Medulla oblongata (tissue), 1 donor: ENCODE measurements around the gene FAM120C.

Source experiments
- DNase-seq: peaks from one replicate; pipeline ENCODE4 v3.0.0-alpha.2; 2015; ENCODE audit errors: extremely low spot score

The FAM120C gene

DNA sequence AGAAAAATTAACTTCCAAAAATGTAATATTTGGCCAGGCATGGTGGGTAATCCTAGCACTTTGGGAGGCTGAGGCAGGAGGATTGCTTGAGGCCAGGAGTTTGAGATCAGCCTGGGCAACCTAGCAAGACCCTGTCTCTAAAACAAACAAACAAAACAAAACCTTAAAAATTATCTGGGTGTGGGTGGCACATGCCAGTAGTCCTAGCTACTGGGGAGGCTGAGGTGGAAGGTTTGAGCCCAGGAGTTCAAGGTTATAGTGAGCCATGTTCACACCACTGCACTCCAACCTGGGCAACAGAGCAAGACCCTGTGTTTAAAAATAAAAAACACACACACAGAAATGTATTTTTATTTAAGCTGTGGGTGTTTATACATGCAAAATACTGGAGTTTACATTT is 12.0 kb downstream of the FAM120C start:
- DNase-seq: no peak

DNA sequence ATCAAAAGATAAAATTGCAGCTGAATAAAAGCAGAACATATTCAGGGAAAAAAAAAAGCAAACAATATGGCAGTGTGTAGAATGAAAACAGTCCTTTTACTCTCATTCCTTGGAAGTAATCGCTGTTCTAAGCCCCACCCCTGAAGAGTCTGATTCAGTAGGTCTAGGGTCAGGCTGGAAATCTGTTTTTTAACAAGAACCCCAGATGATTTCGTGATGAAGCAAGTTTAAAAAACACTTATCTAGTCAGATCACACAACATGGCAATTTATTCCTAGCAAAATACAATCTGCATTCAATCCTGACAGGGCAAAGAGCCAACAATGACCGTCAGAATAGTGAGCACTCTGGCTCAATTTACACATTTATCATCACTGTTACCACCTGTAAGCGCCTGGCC is 16.1 kb downstream of the FAM120C start:
- DNase-seq: no peak

DNA sequence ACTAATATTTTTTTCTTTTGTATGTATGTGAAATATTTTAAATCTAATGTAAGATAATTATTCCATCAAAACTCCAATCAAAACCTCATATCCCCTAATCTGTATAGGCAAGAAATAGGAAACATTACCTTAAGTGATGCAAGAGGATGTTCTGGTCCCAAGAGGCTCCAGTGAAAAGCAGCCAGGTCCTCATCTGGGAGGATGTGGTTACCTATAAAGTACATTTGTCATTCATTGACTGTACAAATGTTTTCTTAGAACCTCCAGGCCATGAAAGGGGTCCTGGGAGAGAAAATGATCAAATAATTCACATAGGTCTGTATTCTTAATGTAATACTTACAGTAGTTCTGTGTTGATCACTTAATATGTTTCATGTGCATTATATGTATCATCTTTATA is 25.5 kb downstream of the FAM120C start:
- DNase-seq: no peak

DNA sequence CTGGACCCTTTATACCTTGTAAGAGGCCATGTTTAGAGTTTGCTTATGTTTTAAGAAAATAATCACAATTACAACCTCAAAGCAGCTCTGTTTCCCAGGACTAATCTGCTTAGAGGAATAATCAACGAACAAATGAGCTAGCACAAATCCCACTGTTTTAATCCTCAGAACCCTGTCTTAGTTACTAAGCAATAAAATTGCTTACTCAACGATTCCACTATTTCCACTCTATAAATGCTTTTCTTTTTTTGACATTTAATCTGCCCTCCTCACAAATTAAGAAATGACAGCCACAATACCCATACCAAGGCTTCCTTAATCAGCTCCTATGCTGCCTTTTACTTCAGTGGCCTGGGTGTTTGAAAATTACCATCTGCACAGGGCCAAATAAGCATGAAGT is 48.8 kb downstream of the FAM120C start:
- DNase-seq: no peak

DNA sequence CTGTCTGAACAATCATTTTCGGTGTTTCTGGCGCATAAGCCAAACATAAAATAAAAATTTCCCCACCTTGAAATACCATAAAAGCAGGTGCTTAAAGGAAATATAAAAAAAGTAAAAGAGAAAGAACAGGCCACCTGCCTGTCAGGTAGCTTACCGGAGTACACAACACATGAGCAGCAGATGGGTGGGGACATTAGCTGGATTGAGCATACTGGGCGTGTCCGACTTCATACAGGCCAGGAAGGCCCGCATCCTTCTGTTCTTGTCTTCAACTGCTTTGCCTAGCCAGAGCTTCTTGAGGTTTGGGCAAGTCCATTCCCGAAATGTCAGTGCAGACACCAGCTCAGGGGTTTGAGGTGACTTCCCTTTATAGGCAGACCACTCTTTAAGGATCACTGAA is 66.7 kb downstream of the FAM120C start:
- no peak for DNase-seq

DNA sequence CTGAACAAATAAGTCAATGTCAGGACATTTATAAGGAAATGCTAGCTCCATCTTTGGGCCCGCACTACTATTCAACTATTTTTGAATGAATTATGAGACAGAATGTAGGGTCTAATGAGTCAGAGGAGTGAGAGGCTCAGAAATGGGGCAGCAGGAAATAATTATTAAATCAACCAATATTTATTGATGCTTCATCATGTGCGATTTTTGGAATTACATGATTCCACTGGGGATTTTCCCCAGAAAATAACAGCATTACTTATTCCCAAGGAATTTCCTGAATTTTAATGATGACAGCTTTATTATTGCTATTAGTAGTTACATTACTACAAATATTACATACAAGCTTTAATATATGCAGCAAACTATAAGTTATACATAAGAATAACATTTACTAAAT is 89.5 kb downstream of the FAM120C start:
- no peak for DNase-seq

DNA sequence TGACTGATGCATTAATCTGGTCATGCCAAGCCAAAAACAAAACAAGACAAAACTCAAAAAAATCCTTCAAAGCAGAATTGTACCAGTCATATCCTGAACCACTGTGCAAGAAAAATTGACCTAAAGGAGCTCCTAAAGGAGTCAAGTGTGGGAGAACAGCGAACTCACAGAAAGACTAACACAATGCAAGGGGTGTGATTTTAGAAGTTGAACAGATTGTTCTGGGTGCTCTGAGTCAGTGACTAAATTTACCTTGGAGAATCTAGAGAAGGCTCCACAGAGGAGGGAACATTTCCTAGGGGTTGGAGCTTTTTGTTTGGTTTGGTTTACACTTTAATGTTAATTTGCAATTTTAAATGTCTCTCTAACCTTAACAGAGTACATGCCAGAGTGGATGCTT is 89.9 kb downstream of the FAM120C start:
- DNase-seq: no peak

DNA sequence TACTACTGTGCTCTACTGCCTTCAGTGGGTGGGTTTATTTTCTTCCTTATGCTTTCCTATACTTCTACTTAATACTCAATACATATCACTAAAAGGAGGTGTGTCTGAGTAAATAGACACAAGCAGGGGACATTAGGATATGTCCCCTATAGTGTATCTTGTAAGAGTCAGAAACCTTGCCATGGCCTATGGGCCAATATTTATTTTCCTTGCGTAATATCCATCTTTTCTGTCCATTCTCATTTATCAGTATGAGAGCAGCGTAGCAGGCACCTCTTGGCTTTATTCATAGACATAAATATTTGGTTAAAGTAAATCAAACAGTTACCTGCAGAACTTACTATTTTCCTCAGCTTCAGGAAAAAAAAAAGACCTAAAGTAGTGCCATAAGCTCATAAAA is 92.2 kb downstream of the FAM120C start:
- DNase-seq: no peak

DNA sequence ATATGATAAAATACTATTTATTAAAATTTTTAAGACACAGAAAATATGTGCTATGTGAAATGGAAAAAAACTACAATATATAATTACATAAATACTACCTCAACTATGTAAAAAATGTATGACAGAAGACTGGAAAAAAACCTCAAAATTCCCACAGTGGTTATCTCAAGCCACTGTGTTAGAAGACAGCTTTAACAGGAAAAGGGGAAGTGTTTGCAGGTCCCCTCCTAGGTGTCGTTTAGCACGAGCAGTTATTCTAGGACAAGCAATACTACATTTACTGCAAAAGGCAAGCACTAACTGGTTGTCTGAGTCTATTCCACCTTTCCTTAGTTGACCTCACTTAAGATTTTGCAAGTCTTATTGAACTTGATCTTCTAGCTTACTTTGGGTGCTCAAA is 93.9 kb downstream of the FAM120C start:
- no peak for DNase-seq

DNA sequence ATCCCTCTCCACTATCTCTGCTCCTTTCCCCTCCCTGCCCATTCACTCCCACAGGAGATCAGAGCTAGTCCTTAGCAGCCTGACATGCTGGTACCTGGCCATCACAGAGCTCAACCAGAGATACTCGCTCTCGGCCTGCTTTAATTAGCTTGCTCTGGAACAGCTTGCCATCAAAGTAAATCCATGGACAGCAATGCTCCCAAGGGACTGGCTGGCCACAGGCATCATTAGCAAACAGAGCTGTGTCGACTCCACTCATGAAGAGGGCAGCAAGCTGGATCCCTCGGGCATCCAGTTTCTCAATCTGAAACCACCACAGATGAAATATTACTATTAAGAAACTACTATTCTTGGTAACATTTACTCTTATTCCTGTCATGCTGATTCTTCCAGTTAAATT is 95.4 kb downstream of the FAM120C start:
- DNase-seq: no peak

DNA sequence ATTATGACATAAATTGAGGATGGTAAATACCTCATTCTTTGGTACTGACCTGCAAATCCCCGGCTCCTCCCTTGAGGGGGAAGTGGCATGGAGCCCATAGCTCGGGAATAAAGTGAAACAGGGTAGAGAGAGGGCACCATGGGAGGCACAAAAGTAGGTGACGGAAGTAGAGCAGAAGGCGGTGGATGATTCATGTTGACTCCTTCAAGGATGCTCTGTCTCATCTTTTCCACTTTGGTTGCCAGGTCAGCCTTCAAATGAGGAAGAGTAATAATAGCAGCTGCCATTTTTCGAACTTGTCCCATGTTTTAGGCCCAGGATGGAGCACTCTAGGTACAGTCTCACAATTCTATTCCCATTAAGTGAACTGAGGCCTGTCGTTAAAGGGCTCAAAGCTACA is 97.4 kb downstream of the FAM120C start:
- DNase-seq: no peak

DNA sequence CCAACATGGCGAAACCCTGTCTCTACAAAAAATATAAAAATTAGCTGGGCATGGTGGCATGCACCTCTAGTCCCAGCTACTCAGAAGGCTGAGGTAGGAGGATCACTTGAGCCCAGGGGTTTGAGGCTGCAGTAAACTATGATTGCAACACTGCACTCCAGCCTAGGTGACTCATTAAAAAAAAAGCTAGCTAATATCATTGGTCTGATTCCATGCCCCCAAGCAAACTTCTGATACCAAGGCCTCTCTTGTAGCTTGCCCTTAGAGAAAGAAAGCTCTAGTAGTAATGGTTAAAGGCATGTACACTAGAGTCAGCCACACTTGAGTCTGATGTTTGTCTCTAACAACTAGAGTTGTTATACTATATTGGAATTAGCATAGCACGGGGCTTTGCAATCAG is 106.2 kb downstream of the FAM120C start:
- DNase-seq: no peak

DNA sequence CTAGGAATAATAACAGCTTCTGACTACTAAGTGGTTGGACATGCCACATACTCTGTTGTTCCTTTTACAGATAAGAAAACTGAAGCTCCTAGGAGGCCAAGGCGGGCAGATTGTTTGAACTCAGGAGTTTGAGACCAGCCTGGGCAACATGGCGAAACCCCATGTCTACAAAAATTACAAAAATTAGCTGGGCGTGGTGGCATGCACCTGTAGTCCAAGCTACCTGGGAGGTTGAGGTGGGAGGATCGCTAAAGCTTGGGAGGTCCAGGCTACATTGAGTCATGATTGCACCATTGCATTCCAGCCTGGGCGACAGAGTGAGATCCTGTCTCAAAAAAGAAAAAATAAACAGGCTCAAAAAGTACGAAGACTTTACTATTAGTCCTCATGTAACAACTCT is 108.2 kb downstream of the FAM120C start:
- DNase-seq: no peak

DNA sequence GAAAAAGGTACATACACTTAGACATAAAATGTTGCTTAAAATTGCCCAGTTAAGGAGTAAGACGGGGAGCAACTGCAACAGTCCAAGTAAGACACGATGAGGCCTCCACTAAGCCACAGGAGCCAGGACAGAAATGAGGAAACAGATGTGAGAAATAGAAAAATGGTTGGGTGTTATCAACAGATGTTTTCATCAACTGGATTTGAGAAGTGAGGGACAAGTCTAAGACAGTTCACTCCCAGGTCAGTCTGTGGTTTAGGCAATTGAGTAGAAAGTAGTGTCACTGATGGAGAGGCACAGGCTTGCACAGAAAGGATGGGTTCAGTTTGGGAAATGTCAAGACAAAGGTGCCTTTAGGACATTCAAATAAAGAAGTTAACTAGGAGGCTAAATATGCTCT is 115.3 kb downstream of the FAM120C start:
- no peak for DNase-seq

DNA sequence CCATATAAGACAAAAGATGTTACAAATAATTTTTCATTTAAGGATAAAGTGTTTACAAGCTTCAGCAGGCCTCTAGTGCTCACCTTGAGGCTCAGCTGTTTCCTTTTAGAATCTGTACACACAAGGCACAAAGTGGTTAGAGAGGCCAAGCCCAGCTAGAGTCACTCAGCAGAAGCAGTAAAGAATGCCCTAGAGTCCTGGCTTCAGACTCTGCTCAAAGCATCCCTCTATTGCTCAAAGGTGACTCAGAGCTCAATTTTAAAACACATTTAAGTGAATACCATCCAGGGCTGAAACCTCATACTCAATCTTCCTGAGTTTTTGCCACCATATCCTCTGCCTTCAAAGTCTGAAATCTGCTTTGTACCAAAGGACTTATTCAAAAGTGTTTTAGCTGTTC is 116.2 kb downstream of the FAM120C start:
- no peak for DNase-seq

DNA sequence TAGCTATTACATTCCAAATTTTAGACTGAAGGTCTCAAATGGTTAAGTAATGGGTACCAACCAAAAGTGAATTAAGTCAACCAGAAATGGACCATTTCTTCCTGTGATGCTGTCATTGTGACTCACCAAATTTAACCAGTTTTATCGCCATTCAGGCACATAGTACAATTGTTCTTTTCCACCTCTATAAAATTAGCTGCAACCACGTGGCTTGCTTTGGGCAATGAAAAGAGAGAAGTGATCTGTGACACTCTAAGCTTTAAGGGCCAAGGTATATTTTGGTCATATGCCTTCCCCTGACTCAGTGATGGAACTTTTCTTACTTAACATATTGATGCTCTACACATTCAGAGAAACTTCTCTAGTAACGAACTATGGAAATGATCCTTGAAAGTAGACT is 118.5 kb downstream of the FAM120C start:
- no peak for DNase-seq

DNA sequence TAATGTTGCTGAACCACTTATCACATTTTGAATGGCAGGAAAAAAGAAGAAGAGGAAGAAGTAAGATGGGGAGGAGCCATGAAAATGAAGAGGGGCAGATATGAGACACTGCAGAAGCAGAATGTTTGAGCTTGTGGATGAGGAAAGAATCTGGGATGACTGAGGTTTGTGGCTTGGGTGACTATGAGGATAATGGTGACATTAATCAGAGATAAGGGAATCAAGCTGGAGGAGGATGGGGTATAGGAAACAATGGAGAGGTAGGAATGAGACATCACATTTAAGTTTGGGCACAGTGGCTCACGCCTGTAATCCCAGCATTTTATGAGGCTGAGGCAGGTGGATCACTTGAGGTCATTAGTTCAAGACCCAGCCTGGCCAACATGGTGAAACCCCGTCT is 119.7 kb downstream of the FAM120C start:
- DNase-seq: no peak

DNA sequence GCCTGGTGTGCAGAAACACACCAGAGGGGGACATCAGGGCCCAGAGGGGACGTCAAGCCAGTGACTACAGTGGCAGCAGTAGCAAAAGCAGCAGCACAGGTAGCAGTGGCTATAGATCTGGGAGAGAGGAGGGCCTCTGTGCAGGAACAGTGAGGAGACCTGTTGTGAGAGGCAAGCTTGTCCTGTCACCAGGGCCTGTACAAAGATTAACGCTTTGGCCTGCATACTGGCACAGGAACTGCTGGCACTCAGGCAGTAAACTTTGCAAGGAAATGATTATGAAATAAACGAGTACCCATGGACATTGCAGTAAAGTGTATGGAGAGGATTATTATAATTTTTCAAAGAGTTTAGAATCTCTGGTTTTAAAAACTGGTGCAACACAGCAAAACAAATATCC is 133.3 kb downstream of the FAM120C start:
- no peak for DNase-seq

DNA sequence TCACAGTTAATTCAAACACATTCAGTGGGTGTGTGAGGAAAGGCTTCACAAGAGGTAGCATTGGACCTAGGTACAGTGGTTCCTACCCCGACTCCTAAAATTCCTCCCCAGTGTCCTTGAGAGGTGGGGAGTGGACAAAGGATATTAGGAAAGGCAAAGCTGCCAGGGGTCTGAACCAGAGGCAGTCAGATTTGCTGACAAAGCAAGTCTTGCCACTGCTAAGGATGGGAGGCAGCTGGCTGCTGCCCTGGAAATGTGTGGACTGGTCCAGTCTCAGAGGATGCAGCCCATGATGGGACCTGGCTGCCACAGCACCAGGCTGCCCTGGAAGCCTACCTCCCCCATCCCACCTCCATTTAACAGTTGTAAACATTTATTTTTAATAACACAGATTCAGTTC is 134.6 kb downstream of the FAM120C start:
- no peak for DNase-seq

DNA sequence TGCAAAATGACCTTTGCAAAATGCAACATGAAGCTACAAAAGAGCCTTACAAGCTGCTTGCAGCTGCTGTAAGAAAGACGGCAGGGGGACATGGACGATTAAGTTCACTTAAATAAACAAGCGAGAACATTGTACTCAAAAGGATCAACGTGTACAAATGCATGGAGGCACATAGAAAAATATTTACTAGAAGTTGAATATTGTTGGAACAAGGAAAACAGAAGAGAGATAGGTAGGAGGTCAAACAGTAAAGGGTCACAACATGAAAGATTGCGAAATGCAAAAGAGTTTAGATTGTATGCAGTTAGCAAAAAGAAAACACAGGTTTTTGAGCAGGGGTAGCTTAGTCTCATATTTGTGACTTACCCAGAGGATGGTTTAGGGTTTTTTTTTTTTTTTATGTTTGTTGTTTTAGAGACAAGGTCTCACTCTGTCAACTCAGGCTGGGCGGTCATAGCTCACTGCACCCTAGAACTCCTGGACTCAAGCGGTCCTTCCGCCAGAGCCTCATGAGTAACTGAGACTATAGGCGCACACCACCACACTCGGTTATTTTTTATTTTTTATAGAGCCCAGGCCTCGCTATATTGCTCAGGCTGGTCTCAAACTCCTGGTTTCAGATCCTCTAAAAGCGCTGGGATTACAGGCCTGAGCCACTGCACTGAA is 137.4 kb downstream of the FAM120C start:
- DNase-seq: no peak

DNA sequence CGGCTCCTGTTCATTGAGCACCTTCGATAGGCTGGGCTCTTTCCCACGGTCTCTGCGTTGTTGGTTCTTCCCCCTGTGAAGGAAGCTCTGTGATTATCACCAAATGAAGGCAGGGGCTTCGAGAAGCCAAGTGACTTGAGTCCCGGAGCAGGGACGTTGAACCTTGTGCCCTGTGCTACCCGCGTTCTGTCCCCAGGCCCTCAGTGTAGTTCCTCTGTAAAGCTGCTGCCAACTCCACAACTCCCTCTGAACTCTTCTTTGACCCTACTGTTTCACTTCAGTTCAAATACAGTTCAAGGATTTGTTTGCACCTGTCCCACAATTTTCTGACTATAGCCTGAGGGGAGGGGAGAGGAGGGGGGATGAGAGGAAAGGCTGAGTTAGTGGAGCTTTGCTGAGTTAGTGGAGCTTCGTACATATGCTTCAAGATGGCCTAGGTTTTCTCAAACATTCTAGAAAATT is 138.1 kb downstream of the FAM120C start:
- no peak for DNase-seq

DNA sequence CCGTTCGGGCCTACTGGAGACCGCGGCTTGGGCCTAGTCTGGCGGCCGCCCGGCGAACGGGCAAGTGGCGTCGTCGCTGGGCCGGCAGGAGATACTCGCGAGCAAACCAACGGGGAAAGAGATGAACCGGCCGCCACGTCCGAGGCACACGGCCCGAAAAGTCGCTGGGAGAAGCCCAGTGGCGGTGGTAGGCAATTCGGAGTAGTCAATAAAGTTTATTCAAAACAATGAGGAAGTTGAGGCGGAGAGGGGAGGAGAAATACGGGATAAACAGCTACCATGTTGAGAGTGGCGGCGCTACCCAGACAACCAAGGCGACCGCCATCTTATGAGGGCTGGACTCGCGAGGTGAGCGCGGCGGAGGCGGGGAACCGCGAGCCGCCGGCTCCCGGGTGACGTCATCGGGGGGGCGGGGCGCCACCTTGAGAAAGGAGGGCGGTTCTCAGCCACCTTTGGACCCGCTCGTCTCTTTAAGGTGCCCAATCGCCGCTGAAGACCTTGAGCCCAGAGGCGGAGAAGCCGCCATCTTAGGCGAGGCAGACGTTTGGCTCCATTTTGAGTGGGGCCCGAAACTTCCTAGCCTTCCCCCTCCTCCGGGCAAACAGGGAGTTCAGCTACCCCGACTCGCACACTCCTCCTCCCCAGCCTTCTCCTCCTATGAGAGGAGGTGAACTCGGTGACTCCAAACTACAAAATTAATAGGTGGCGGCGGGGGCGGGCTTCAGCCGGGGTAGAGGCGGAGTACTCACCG is 138.8 kb downstream of the FAM120C start, which contains the start of gene PHF8:
PHF8 (minus strand) TSS at position 348 of the 751 bp plus-strand sequence. CDS start 1,745 bp downstream, outside the sequence.
- peak; percentile 91 for DNase-seq

DNA sequence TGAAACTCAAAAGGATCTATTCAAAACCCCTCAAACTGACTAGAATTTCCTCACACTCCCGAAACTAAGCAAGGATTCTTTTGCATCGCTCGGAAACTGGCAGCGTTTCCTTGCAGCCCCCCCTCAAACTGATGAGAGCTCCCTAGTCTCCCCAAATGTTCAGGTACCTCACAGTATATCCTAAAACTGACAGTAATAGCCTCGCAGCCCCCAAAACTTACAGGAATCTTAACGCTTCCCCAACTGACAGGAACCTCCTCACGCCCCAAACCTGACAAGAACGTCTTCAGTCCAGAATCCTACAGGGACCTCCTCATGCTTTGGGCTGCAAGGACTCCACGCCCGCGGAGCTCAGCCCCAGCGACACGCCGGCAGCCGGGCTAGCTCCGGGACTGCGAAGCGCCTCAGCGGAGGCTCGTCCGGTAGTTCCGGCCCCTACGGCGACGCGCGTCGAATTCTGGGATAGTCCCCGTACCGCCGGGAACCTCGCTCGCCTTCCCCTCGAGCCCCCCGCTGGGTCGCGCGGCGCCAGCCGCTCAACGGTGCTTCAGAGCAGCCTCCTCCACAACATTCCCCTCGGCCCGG is 139.4 kb downstream of the FAM120C start:
- peak; percentile 18 for DNase-seq
